HL-60 (cell line): Measurements from ENCODE around the gene NUTM2G.
"Not testable (repeated sequence)": the region's sequence is repeated elsewhere in the genome, so short reads cannot be mapped to it uniquely, and the experiment has no call there.

Experiments used
- GABPA ChIP-seq: IDR thresholded peaks from 2 replicates; pipeline ENCODE4 v1.6.1; 2012; ENCODE audit warnings: low read depth
- POLR2AphosphoS5 ChIP-seq: IDR thresholded peaks from 2 replicates; pipeline ENCODE4 v1.6.1; 2012; ENCODE audit warnings: low read depth
- SPI1 ChIP-seq: IDR thresholded peaks from 2 replicates; pipeline ENCODE4 v1.6.1; 2012; ENCODE audit warnings: low read depth, mild to moderate bottlenecking, borderline replicate concordance
- TF ChIP-seq, protein P1 (sequence below): IDR thresholded peaks from 2 replicates; pipeline ENCODE4 v1.6.1; 2012; ENCODE audit warnings: low read depth; ENCODE audit not compliant: insufficient replicate concordance
- TF ChIP-seq, protein P2 (sequence below): IDR thresholded peaks from one replicate; pipeline ENCODE4 v1.5.1; 2011; ENCODE audit warnings: low read length, control low read depth, inconsistent platforms; ENCODE audit not compliant: insufficient read depth

DNA sequence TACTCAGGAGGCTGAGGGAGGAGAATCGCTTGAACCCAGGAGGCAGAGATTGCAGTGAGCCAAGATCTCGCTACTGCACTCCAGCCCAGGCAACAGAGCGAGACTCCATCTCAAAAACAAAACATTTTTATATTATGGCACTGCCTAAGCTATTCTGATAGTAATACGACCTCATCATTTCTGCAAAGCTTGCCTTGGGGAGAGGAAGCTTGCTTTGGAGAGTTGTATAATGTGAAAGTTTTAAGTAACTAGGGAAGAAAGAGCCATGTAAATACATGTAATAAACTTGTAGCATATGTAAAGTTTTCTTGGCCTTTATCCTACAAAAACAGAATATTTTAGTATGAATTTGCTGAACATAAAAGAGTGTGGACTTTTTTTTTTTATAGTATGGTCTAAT, 7.8 kb upstream of the NUTM2G start:
- TF ChIP-seq, protein P1, sequence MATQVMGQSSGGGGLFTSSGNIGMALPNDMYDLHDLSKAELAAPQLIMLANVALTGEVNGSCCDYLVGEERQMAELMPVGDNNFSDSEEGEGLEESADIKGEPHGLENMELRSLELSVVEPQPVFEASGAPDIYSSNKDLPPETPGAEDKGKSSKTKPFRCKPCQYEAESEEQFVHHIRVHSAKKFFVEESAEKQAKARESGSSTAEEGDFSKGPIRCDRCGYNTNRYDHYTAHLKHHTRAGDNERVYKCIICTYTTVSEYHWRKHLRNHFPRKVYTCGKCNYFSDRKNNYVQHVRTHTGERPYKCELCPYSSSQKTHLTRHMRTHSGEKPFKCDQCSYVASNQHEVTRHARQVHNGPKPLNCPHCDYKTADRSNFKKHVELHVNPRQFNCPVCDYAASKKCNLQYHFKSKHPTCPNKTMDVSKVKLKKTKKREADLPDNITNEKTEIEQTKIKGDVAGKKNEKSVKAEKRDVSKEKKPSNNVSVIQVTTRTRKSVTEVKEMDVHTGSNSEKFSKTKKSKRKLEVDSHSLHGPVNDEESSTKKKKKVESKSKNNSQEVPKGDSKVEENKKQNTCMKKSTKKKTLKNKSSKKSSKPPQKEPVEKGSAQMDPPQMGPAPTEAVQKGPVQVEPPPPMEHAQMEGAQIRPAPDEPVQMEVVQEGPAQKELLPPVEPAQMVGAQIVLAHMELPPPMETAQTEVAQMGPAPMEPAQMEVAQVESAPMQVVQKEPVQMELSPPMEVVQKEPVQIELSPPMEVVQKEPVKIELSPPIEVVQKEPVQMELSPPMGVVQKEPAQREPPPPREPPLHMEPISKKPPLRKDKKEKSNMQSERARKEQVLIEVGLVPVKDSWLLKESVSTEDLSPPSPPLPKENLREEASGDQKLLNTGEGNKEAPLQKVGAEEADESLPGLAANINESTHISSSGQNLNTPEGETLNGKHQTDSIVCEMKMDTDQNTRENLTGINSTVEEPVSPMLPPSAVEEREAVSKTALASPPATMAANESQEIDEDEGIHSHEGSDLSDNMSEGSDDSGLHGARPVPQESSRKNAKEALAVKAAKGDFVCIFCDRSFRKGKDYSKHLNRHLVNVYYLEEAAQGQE, result not testable (repeated sequence)
- TF ChIP-seq, protein P2, sequence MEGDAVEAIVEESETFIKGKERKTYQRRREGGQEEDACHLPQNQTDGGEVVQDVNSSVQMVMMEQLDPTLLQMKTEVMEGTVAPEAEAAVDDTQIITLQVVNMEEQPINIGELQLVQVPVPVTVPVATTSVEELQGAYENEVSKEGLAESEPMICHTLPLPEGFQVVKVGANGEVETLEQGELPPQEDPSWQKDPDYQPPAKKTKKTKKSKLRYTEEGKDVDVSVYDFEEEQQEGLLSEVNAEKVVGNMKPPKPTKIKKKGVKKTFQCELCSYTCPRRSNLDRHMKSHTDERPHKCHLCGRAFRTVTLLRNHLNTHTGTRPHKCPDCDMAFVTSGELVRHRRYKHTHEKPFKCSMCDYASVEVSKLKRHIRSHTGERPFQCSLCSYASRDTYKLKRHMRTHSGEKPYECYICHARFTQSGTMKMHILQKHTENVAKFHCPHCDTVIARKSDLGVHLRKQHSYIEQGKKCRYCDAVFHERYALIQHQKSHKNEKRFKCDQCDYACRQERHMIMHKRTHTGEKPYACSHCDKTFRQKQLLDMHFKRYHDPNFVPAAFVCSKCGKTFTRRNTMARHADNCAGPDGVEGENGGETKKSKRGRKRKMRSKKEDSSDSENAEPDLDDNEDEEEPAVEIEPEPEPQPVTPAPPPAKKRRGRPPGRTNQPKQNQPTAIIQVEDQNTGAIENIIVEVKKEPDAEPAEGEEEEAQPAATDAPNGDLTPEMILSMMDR, result not testable (repeated sequence)
- not testable (repeated sequence) for TF ChIP-seq SPI1, POLR2AphosphoS5, GABPA
